K562 (cell line): ENCODE measurements around the gene AIFM1. TPM values are rescaled to one million over a fixed set of nuclear protein-coding genes. Genes with fewer than 3 reads are reported as not detected.

Experiments
- ATAC-seq: fragments of 200-7000 bp; cut with Tn5 transposase; 3 replicates; pipeline ENCODE4 v1.9.1; 2020; ENCODE audit warnings: moderate library complexity
- BruUV-seq: library from RNA; stranded (reverse); fragments of 400-500 nt; replicated peaks from 2 replicates; lab custom pipeline; 2021; lab: Mats Ljungman, UMichigan
- CTCF ChIA-PET: fragments of 300-600 bp; formaldehyde crosslinking; extraction: SDS; loops from one replicate; lab custom pipeline; 2021; ENCODE audit warnings: low intra/inter-chr PET ratio; lab: Yijun Ruan, JAX
- POLR2A ChIA-PET: fragments of 300-600, 350-650 bp; sonication (Branson Sonifier 250); formaldehyde crosslinking; extraction: SDS; loops from one replicate; lab custom pipeline; 2021; ENCODE audit warnings: antibody characterized with exemption, inconsistent platforms; lab: Yijun Ruan, JAX
- DNase-seq, 4 experiments: peaks; one replicate each; pipeline versions ENCODE4 v3.0.0 to v3.0.0-alpha.2; 2011 to 2018; ENCODE audit warnings: low spot score in 3 of 4, mixed read lengths in 3 of 4; ENCODE audit errors: extremely low read depth in 1 of 4
- FAIRE-seq: peaks from 2 replicates; lab custom pipeline; 2011; peaks lifted over from hg19 to GRCh38; lab: Jason Lieb, UNC
- H2AFZ ChIP-seq: 2 replicates; pipeline ENCODE4 v1.6.0; 2011; ENCODE audit warnings: low read depth, low read length, control low read depth, inconsistent platforms
- H3K27ac ChIP-seq: fragments of 200-600 bp; 3 replicates; pipeline ENCODE4 v1.8.0; 2011; ENCODE audit warnings: low read depth, mild to moderate bottlenecking, control low read depth, inconsistent platforms, low read length, moderate library complexity, mixed read lengths; ENCODE audit errors: extremely low read depth
- H3K27me3 ChIP-seq, 2 experiments: fragments of 300-600 bp in 1 of 2; 2 replicates in 1 of 2; 3 replicates in 1 of 2; pipeline versions ENCODE4 v1.6.0 to v1.8.0; 2011; ENCODE audit warnings: inconsistent platforms in 2 of 2, low read length in 2 of 2, mild to moderate bottlenecking in 1 of 2, mixed read lengths in 1 of 2, moderate library complexity in 1 of 2; ENCODE audit not compliant: control insufficient read depth in 2 of 2, insufficient read depth in 2 of 2
- H3K36me3 ChIP-seq: fragments of 300-600 bp; 3 replicates; pipeline ENCODE4 v1.8.0; 2011; ENCODE audit warnings: mild to moderate bottlenecking, low read length, inconsistent platforms; ENCODE audit not compliant: control insufficient read depth, insufficient read depth
- H3K4me1 ChIP-seq, 2 experiments: fragments of 200-600 bp in 1 of 2; replicated peaks in 1 of 2; 2 replicates in 1 of 2; 3 replicates in 1 of 2; pipeline versions ENCODE4 v1.5.1 to v1.8.0; 2011; ENCODE audit warnings: inconsistent platforms in 2 of 2, low read length in 2 of 2, mild to moderate bottlenecking in 1 of 2, mixed read lengths in 1 of 2, moderate library complexity in 1 of 2; ENCODE audit not compliant: control insufficient read depth in 2 of 2, insufficient read depth in 2 of 2
- H3K4me2 ChIP-seq: 2 replicates; pipeline ENCODE4 v1.6.1; 2011; ENCODE audit warnings: low read length, control low read depth, inconsistent platforms, mixed read lengths; ENCODE audit not compliant: insufficient read depth
- H3K4me3 ChIP-seq: fragments of 200-600 bp; sonication (generic), shearing (Covaris generic); 2 replicates; pipeline ENCODE4 v1.5.1; 2016; ENCODE audit warnings: control low read depth, inconsistent platforms
- H3K79me2 ChIP-seq: fragments of 200-600 bp; 3 replicates; pipeline ENCODE4 v1.8.0; 2011; ENCODE audit warnings: low read length, inconsistent platforms; ENCODE audit not compliant: control insufficient read depth, insufficient read depth
- H3K9ac ChIP-seq, 2 experiments: 2 replicates each; pipeline versions ENCODE4 v1.6.0 to v1.6.1; 2011; ENCODE audit warnings: low read depth in 2 of 2, low read length in 2 of 2, control low read depth in 1 of 2, inconsistent platforms in 1 of 2, mild to moderate bottlenecking in 1 of 2, mixed read lengths in 1 of 2; ENCODE audit not compliant: insufficient read depth in 1 of 2
- H3K9me1 ChIP-seq: one replicate; pipeline ENCODE4 v1.6.0; 2011; ENCODE audit warnings: inconsistent platforms, mild to moderate bottlenecking, low read length, moderate library complexity; ENCODE audit not compliant: control insufficient read depth, insufficient read depth
- H3K9me3 ChIP-seq: replicated peaks from 2 replicates; pipeline ENCODE4 v1.5.1; 2011; ENCODE audit warnings: low read depth, low read length, inconsistent platforms; ENCODE audit not compliant: control insufficient read depth, insufficient read depth
- H4K20me1 ChIP-seq: replicated peaks from 2 replicates; pipeline ENCODE4 v1.6.1; 2011; ENCODE audit warnings: low read length, inconsistent platforms, mixed read lengths; ENCODE audit not compliant: control insufficient read depth, insufficient read depth
- BCOR ChIP-seq: fragments of 450-650 bp; IDR thresholded peaks from 2 replicates; pipeline ENCODE4 v1.6.1; 2016
- FUS ChIP-seq: fragments of 200-400 bp; formaldehyde crosslinking; optimal IDR thresholded peaks from 2 replicates; pipeline ENCODE3; 2017; ENCODE audit warnings: low read depth, low read length
- KLF1 ChIP-seq: fragments of 450-650 bp; IDR thresholded peaks from 2 replicates; pipeline ENCODE4 v1.6.1; 2016; ENCODE audit warnings: missing genetic modification characterization, missing compliant biosample characterization
- NUFIP1 ChIP-seq: fragments of 450-650 bp; IDR thresholded peaks from 2 replicates; pipeline ENCODE4 v1.6.1; 2018; ENCODE audit not compliant: partially characterized antibody
- RAD51 ChIP-seq: fragments of 450-650 bp; IDR thresholded peaks from 2 replicates; pipeline ENCODE4 v1.7.1; 2016; ENCODE audit warnings: low read depth, mild to moderate bottlenecking, borderline replicate concordance
- TEAD4 ChIP-seq, 2 experiments: sonication (generic) in 1 of 2; formaldehyde crosslinking in 1 of 2; IDR thresholded peaks; 2 replicates each; pipeline versions ENCODE4 v1.6.1 to v1.8.0; 2012 to 2022; ENCODE audit warnings: borderline replicate concordance in 1 of 2, inconsistent platforms in 1 of 2, low read length in 1 of 2, mild to moderate bottlenecking in 1 of 2, missing genetic modification reagents in 1 of 2
- ZEB2 ChIP-seq: fragments of 450-650 bp; IDR thresholded peaks from 2 replicates; pipeline ENCODE4 v1.6.1; 2016
- ZNF143 ChIP-seq: sonication (generic); formaldehyde crosslinking; IDR thresholded peaks from 2 replicates; pipeline ENCODE4 v1.9.0; 2022; ENCODE audit warnings: mild to moderate bottlenecking, missing genetic modification reagents
- ZNF764 ChIP-seq: fragments of 250-450 bp; sonication (Bioruptor Pico); IDR thresholded peaks from 2 replicates; pipeline ENCODE4 v1.4.0; 2020; ENCODE audit warnings: low read depth, mild to moderate bottlenecking, moderate library complexity
- whole genome bisulfite sequencing: fragments of 100-300 bp; shearing (Covaris generic); methylation state at CpG from one replicate; pipeline ENCODE4 v1.1.6; 2016; ENCODE audit warnings: low coverage, mixed read lengths; ENCODE audit not compliant: insufficient coverage; ENCODE audit errors: missing lambda C conversion rate; 5-methylcytosine and 5-hydroxymethylcytosine counted together
- in situ Hi-C: fragments of 300-500 bp; cut with MboI; formaldehyde crosslinking; loops from 4 replicates; pipeline ENCODE4 v1.15.0; 2018; ENCODE audit warnings: inconsistent platforms, mixed read lengths
- intact Hi-C: fragments of 100-400 bp; cut with micrococcal nuclease; formaldehyde crosslinking; loops from 2 replicates; pipeline ENCODE4 v1.14.2; 2022
- polyA plus RNA-seq, 8 experiments: library from polyadenylated mRNA; depleted of rRNA in 4 of 8; stranded (reverse) in 5 of 8; unstranded in 3 of 8; fragments of >200 nt; fragmentation: Nextera tagmentation in 2 of 8; fragmentation: Illumina TruSeq in 1 of 8; extraction: Ambion mirVana in 2 of 8; extraction: Trizol in 1 of 8; gene quantifications; 2 replicates each; pipeline versions ENCODE4 v1.2.1 to v1.2.3, GENCODE V29; 2011 to 2014; ENCODE audit warnings: inconsistent platforms in 1 of 8, missing spikeins in 1 of 8
- total RNA-seq, 7 experiments: library from RNA; depleted of rRNA in 6 of 7; stranded (reverse); fragments of >200 nt in 6 of 7; fragmentation: Illumina TruSeq in 2 of 7; extraction: Trizol in 2 of 7; gene quantifications; 2 replicates each; pipeline versions ENCODE4 v1.2.1 to v1.2.3, GENCODE V29; 2011 to 2021; ENCODE audit warnings: low replicate concordance in 1 of 7

AIFM1 gene
- total and polyA plus RNA-seq, 9 of the 15 experiments (the other 6 are each of a cell fraction or from before 2014, with no cell fraction given), result 51.0 to 117 (median 91.2) TPM

DNA sequence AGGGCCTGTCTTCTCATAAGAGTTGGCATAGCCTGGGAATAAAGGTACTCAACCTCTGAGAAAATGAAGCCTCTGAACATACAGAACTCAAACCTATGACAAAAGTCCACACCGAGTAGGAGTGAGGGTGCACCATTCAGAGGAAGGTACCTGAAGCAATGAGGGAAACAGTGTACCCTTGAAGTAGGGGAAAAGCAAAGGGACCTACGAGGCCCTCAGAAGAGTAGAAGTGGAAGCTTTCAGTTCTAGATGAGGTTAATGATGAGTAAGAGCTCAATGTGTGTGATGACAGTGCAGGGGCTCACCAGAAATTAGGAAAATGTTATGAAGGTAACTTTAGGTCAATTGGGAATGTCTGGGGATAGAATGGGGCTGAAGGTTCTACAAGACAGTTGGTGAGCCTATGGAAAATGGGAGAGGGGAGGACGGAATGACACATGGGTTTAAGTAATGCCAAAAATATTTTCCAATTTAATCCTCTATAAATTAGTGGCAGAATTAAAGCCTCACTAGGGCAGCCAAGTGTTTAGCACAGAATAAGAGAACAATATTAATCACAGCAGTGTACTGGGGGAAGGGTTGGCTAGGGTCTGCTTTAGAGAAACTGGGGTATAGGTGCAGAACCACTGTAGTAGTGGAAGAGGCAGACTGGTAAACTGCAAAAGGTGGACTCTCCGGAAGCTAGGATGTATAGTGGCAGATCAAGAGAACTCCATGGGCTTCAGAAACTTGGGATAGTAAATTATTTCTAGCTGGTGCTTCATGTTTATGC is 46.0 kb upstream of the AIFM1 start:
- Histone ChIP-seq H3K9me3 (no peaks in the 10 kb centered on the region), H3K9ac (no peak overlapping the region), H3K9me1 (no peaks in the 10 kb centered on the region), H4K20me1 (no peaks in the 10 kb centered on the region), H3K4me2 (no peak overlapping the region), H2AFZ (no peak overlapping the region), H3K4me1 (no peaks in the 10 kb centered on the region), H3K27me3 (no peaks in the 10 kb centered on the region), H3K4me3 (no peak overlapping the region), H3K27ac (no peak overlapping the region), H3K79me2 (no peaks in the 10 kb centered on the region), H3K36me3 (peaks cover 37% of the 10 kb centered on the region; the same call in 2 of the 3 replicates)
- no peak for ATAC-seq
- no peak for FAIRE-seq
- TF ChIP-seq ZNF143 (CRISPR knock-in tag), result no peak
- TF ChIP-seq RAD51, result no peak
- TF ChIP-seq ZNF764, result no peak
- TF ChIP-seq TEAD4 (IDR thresholded peaks at IDR 0.05; ENCODE audit: low read length), result no peak
- TF ChIP-seq TEAD4 (CRISPR knock-in tag; IDR thresholded peaks at IDR 0.05; ENCODE audit: borderline replicate concordance), result no peak
- DNase-seq, result no peak
- intact Hi-C loops (no loop called here), in situ Hi-C loops (no loop called here)
- BruUV-seq, result no TSS peak
- ChIA-PET POLR2A (no interaction called here), CTCF (no interaction called here)
- WGBS, result 78% methylated on average over 4 of the region's 4 CpGs

DNA sequence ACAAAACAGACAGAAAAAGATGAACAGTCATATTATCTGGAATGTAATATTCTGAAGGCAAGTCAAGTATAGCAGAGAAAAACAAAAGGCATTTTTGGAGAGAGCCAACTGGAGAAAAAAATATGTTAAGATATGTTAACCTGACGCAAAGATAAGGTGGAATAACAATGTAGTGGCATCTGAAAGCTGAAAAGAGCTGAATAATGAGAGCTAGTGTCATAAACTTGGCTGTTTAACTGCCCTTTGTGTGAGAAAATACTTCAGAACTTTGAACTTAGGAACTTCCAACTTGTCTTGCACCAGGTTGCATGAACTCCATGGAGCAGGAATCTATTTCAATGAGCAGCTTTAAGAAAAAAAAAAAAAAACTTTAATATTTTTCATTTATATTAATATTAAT is 39.0 kb upstream of the AIFM1 start:
- BruUV-seq, result no TSS peak
- Histone ChIP-seq H3K4me2 (no peak overlapping the region), H3K36me3 (peaks cover 20% of the 10 kb centered on the region; the same call in 1 of the 3 replicates), H3K79me2 (no peaks in the 10 kb centered on the region), H3K27ac (no peak overlapping the region), H3K9me1 (no peaks in the 10 kb centered on the region), H2AFZ (no peak overlapping the region), H3K9ac (no peak overlapping the region), H3K4me3 (no peak overlapping the region), H3K27me3 (no peaks in the 10 kb centered on the region), H4K20me1 (no peaks in the 10 kb centered on the region), H3K4me1 (no peaks in the 10 kb centered on the region; a peak in 1 of 5 replicates), H3K9me3 (no peaks in the 10 kb centered on the region)
- DNase-seq, result no peak
- ChIA-PET POLR2A (interaction anchor here (0.6 kb wide), 1 partner anchor 1801 kb away, joined by 3 read pairs; no protein-coding TSS in a partner anchor), CTCF (no interaction called here)
- ATAC-seq, result no peak
- 0% methylated on average over 1 of the region's 1 CpG for WGBS
- TF ChIP-seq BCOR (no peak), KLF1 (tag) (no peak), ZEB2 (no peak), NUFIP1 (no peak), FUS (no peak)
- intact Hi-C loops (no loop called here), in situ Hi-C loops (no loop called here)
- FAIRE-seq, result no peak
